ENCODE measurements around the gene TNFRSF1B.
"Not testable (repeated sequence)": the region's sequence is repeated elsewhere in the genome, so short reads cannot be mapped to it uniquely, and the experiment has no call there.

Gene TNFRSF1B

GRCh38 chr1:12224092-12224491 is 57.3 kb downstream of the TNFRSF1B start:
- DNase-seq: not testable (repeated sequence)

DNA sequence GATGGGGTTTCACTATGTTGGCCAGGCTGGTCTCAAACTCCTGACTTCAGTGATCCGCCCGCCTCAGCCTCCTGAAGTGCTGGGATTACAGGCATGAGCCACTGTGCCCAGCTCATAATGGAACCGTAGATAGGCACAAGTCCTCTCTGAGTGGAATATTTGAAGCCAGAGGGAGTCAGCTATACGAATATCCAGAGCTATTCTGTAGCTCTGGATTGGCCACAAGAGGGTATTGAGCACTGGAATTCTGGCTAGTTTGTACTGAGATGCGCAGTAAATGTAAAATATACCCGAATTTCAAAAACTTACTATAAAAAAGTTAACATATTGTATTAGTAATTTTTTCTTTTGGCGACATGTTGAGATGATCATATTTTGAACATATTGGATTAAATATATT is 62.2 kb downstream of the TNFRSF1B start:
- DNase-seq: no peak

- DNase-seq: no peak
Measured at GRCh38 chr1:12229386-12229834, 62.6 kb downstream of the TNFRSF1B start.

GRCh38 chr1:12229835-12230548 is 63.2 kb downstream of the TNFRSF1B start, which contains the start of gene VPS13D:
TSS of gene VPS13D (plus strand) at chr1:12230030. CDS start at chr1:12234267, 4,237 bp downstream.
- peak; percentile 91 for DNase-seq

DNA sequence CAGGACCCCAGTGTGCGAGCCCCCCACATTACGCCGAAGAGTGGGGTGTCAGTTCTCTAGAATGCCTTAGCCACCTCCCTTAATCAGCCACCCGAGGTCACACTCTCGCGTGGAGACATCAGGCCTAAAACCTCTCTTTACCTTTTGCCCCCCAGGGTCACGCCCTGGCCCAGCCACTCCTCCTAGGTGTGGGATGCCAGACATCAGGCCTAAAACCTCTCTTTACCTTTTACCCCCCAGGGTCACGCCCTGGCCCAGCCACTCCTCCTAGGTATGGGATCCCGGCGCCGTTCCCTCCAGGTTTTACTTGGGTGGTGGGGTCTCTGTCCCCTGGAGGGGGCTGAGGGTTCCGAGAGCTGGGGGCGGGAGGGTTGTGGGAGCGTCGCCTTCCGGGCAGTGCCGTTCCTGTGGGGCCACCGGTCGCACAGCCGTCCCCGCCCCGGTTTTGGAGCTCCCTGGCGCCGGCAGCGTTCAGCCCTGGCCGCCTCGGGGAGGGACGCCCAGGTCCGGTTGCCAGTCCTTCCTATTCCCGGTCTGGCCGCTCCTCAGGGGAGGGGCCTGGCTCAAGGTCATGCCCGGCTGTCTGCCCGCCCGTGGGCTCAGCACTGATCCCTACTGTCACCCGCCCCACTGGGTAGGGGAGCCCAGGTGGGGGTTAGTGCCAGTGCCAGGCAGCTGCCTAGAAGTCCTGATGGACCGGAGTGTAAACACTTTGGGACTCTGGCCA is 63.9 kb downstream of the TNFRSF1B start:
- peak; percentile 37 for DNase-seq

DNA sequence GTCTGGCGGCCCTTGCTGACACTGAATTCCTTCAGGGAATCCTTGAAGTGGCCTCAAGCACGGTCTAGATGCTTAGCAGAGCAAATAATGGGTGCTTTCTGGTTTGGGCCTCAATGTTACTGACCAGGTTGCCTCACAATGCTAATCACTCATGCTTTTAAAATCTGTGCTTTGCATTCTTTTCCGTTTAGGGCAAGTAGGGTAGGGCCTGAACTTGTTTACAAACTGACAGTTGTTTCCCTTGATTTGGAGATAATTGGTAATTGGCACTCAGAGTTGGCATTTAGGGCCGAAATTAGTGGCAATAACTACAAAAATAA is 64.4 kb downstream of the TNFRSF1B start:
- no peak for DNase-seq

- DNase-seq: no peak
Measured at GRCh38 chr1:12232221-12232620, 65.4 kb downstream of the TNFRSF1B start.

DNA sequence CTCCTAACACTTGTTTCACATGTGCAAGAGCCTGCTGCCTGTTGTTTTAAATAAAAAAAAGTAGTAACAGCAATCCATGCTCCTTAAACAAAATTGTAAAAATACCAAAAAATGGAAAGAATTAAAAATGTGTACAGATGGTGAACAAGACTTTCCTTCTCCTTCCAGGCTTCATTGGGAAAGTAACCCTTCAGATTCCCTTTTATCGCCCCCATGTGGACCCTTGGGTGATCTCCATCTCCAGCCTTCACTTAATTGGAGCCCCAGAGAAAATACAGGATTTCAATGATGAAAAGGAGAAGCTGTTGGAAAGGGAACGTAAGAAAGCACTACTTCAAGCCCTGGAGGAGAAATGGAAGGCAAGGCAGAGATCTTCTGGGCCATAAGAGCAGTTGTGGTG is 77.3 kb downstream of the TNFRSF1B start:
- DNase-seq: no peak

DNA sequence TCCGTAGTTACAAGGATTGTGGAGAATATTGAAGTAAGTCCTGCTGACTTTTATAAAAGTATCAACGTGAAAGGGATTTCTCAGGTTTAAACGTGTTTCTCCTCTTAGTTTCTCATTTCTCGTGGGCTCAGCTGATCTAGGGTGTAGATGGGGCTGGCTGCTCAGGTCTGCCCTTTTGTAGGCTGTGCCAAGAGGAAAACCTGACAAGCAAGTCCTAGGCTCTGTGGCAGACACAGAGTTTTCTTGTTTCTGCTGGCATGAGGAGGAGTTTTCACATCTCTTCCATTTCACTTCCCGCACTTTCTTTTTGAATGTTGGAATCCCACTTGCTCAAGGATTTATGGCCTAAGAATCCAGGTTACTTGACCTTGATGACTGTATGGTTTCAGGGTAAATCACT is 77.8 kb downstream of the TNFRSF1B start:
- no peak for DNase-seq

- DNase-seq: no peak
Measured at GRCh38 chr1:12245116-12245515, 78.3 kb downstream of the TNFRSF1B start.

DNA sequence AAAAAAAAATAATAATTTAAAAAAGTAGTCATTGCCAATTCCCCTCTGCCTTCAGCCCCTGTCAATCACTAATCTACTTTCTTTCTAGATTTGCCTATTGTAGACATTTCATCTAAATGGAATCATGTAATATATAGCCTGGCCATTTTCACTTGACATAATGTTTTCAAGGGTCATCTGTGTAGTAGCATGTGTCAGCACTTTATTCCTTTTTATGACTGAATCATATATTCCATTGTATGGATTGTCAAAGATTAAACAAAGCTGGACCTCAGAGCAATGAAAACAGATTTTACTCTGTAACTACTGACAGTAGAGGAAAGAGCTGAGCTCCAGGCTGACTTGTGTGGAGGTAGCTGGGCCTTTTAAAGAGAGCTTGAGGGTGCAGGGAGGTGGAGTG is 78.9 kb downstream of the TNFRSF1B start:
- no peak for DNase-seq

DNA sequence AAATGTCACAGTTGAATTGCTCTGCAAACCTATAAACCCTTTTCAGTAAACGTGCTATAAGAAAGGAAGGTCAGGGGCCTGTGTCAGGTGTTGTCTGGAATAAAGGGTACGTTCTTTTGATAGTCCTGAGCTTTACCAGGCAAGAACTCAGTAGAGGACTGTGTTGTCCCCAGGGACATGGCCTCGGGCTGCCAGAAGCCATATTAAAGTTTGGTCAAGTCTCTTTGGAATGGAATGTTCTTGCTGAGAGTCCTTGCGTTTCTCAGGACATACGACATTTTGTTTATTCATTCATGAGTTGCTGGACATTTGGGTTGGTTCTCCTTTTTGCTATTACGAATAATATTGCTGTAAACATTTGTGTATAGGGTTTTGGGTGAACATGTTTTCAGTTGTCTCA is 79.8 kb downstream of the TNFRSF1B start:
- no peak for DNase-seq

DNA sequence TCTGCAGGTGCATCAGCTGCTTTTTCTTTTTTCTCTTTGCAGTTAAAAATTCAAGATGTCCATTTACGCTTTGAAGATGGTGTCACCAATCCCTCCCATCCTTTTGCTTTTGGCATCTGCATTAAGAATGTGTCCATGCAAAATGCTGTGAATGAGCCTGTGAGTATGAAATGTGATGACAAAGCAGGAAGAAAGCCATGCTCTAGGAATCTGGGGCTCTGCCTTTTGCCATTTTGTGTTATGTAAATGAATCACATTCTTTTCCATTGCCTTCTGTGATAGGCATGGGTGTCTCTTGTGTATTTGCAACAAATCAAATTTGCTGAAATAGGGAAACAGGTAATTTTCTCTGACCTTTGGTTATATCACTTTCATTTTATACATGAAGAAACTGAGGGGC is 82.4 kb downstream of the TNFRSF1B start:
- DNase-seq: no peak

- no peak for DNase-seq
Measured at GRCh38 chr1:12249748-12250147, 83.0 kb downstream of the TNFRSF1B start.

GRCh38 chr1:12251442-12251841 is 84.7 kb downstream of the TNFRSF1B start:
- DNase-seq: no peak

- DNase-seq: no peak
Measured at GRCh38 chr1:12255913-12256312, 89.1 kb downstream of the TNFRSF1B start.

- DNase-seq: no peak
Measured at GRCh38 chr1:12258272-12258671, 91.5 kb downstream of the TNFRSF1B start.

All from activated CD4-positive, CD25-positive, alpha-beta regulatory T cell treated with anti-CD3 and anti-CD28 coated beads, Interleukin-2, amount 50 U/mL, for 72 hours (primary cell).